Renal cortical epithelial cell (primary cell): ENCODE data around the gene HPGD. TPM values are rescaled to one million over a fixed set of nuclear protein-coding genes. Genes with fewer than 3 reads are reported as not detected.

Experiments used
- DNase-seq: peaks from one replicate; pipeline ENCODE4 v3.0.0-alpha.2; 2011; ENCODE audit warnings: low read depth
- total RNA-seq: library from RNA; depleted of rRNA; stranded (reverse); fragments of >200 nt; gene quantifications from 2 replicates; pipeline ENCODE4 v1.2.3, GENCODE V29; 2014

The HPGD gene
- total RNA-seq, 1 donor from 2014 or later, result 105 TPM

- DNase-seq, result no peak
Measured at GRCh38 chr4:174474457-174475075, 47.7 kb downstream of the HPGD start.

GRCh38 chr4:174467107-174467506 lies 55.2 kb downstream of the HPGD start:
- peak; percentile 73 for DNase-seq

DNA sequence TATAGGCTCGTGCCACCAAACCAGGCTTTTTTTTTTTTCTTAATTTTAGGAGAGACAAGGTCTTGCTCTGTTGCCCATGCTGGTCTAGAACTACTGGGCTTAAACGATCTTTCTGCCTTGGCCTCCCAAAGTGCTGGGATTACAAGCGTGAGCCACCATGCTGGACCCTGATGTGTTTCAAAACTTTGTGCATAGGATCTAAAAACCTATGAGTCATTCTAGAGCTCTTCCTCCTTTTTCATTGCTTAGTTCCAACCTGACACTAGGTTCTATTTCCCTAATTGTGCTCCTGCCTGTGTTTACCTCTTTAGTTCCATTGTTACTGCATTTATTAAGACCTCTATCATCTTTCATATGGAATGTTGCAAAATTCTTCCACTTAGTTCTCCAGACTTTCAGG lies 57.3 kb downstream of the HPGD start:
- DNase-seq, result no peak

DNA sequence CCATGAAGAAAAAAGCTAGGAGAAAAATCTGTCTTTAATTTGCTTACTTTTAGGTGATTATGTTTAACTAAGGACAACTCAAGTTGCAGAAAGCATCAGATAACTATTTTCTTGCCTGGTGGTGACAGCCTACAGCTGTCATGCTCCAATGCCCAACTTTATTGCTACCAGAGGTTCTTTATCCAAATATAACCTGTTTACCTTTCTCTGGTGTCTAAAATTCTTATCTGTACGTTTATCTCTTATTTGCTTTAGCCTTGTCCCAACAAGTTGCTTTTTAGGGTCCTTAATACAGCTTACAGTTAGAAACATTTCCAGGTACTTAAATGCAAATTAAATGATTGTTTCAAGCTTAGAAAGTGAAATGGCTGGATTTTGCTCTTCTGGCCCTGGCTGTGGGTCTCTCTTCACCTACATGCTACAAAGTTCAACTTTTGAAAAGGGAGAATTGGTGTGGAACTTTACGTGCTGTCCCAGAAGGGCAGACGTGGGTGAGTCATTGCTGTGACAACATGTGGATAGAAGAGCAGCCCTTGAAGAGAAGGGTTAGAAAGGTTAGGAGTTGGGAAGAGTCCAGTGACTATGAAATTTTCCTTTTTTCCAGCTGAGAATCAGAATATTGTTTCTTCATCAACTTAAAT lies 60.7 kb downstream of the HPGD start:
- peak; percentile 69 for DNase-seq

GRCh38 chr4:174460684-174461083 lies 61.6 kb downstream of the HPGD start:
- DNase-seq, result no peak

DNA sequence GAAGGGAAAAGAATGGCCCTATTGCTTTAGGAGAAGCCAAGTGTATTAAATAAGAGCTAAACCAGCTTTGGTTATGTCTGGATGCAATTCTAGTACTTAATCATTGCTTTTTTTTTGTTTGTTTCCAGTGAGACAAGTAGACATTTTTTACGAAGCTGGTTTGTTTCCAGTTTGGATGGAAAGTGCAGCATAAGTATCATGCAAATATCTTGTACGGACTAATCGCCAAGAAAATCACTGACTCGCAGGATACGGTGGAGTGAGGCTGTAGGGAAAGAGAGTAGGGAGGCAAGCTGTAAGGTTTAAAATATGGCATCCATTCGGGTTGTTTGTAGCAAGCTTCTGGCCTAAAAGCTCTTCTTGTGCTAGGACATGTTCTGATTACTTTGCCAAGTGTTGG lies 64.8 kb downstream of the HPGD start:
- DNase-seq, result no peak

GRCh38 chr4:174454815-174455473 lies 67.3 kb downstream of the HPGD start:
- DNase-seq, result no peak

DNA sequence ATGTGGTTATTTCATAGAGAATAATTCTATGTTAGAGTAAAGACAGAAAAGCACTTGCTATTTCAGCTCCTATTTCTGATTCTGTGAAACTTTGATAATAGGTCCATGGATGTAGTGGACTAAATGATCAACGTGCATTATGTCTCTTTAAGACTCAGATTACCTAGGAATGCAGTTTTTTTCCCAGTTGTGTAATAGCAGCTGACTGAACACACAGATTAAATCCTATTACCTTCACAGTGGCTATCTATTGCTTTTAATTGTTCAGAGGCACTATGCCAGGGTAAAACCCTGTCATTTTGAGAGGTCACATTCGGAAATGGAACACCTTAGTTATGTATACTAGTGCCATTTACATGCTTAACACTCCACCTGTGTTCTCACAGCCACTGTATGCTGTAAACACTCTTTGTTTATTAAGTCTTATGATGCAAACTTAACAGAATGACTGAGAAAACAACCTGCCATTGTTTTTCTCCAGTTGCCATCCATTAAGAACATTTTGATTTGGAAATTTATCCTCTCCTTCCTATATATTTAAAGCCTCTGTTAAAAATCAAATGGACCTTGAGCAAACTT lies 70.5 kb downstream of the HPGD start:
- DNase-seq, result no peak

DNA sequence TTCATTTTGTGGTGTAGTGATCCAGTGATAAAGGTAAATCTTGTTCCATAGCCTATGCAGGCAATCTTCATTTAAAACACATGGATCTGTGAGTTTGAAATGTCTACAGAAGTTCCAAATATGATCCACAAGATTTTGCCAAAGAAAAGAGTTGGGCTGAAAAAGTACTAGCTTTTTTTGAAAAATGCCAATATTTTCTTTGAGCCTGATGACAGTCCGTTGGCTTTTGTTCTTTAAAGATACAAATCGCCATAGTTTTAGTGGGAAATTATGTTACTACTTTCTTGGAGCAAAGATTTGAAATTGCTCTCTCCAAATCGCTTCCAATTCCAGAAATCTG lies 71.5 kb downstream of the HPGD start:
- no peak for DNase-seq

- DNase-seq, result peak; percentile 35
Measured at GRCh38 chr4:174449944-174450785, 72.1 kb downstream of the HPGD start.

GRCh38 chr4:174449152-174449551 lies 73.1 kb downstream of the HPGD start:
- no peak for DNase-seq

DNA sequence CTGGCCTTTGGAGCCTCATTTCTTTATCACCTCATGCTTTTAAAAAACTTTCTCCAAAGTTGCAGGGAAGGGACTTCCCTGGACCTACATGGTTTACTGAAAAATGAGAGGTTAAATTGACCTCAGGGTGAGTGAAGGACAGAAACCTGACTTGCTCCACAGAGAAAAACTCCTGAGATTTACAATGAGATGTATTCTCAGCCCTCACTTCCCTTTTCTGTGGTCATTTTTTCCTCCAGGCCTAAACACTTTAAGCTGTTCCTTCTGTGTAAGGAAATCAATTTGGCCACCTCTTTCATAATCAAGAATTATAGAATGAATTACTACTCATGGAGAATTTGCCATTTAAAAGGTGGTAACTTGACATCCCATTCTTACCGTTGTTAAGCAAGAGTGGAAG lies 77.9 kb downstream of the HPGD start:
- no peak for DNase-seq

Other genes with a start within 250 kb of the HPGD start
- gene FBXO8, start 238.8 kb downstream of the HPGD start, total RNA-seq, result 33.9 and 48.5 TPM in 2 replicates
- gene CEP44, start 238.6 kb downstream of the HPGD start, total RNA-seq, result 16.6 and 17.2 TPM in 2 replicates